H9 (cell line): ENCODE results near the gene VRK3. TPM values are rescaled to one million over a fixed set of nuclear protein-coding genes. Genes with fewer than 3 reads are reported as not detected.

Source experiments
- DNase-seq: peaks from one replicate; pipeline ENCODE4 v3.0.0-alpha.2; 2017
- H2AFZ ChIP-seq: one replicate; pipeline ENCODE4 v1.6.1; 2013; ENCODE audit warnings: mild to moderate bottlenecking, low read length, control low read depth, moderate library complexity
- H2AK5ac ChIP-seq: 2 replicates; pipeline ENCODE4 v1.6.1; 2013; ENCODE audit warnings: low read length, control low read depth, mixed read lengths; ENCODE audit not compliant: insufficient read length
- H2BK120ac ChIP-seq: one replicate; pipeline ENCODE4 v1.6.1; 2013; ENCODE audit warnings: low read depth, mild to moderate bottlenecking, low read length, control low read depth, inconsistent platforms; ENCODE audit not compliant: poor library complexity, severe bottlenecking
- H2BK12ac ChIP-seq: 2 replicates; pipeline ENCODE4 v1.6.1; 2013; ENCODE audit warnings: low read length, control low read depth, mixed read lengths, low read depth; ENCODE audit not compliant: insufficient read length
- H2BK15ac ChIP-seq: 2 replicates; pipeline ENCODE4 v1.6.1; 2013; ENCODE audit warnings: low read depth, low read length, control low read depth
- H2BK20ac ChIP-seq: one replicate; pipeline ENCODE4 v1.6.1; 2013; ENCODE audit warnings: low read depth, mild to moderate bottlenecking, low read length, control low read depth, inconsistent platforms; ENCODE audit not compliant: poor library complexity, severe bottlenecking
- H2BK5ac ChIP-seq: 2 replicates; pipeline ENCODE4 v1.6.1; 2013; ENCODE audit warnings: low read length, control low read depth, mixed read lengths; ENCODE audit not compliant: insufficient read length
- H3K14ac ChIP-seq: 2 replicates; pipeline ENCODE4 v1.6.1; 2013; ENCODE audit warnings: low read length, control low read depth; ENCODE audit not compliant: insufficient read depth
- H3K18ac ChIP-seq: 2 replicates; pipeline ENCODE4 v1.6.1; 2013; ENCODE audit warnings: low read depth, mild to moderate bottlenecking, mixed read lengths, low read length, control low read depth; ENCODE audit not compliant: insufficient read length
- H3K23ac ChIP-seq: 2 replicates; pipeline ENCODE4 v1.6.1; 2013; ENCODE audit warnings: low read length, control low read depth, mixed read lengths, low read depth; ENCODE audit not compliant: insufficient read length
- H3K23me2 ChIP-seq: 2 replicates; pipeline ENCODE4 v1.6.1; 2013; ENCODE audit warnings: low read depth, mild to moderate bottlenecking, mixed read lengths, low read length, control low read depth; ENCODE audit not compliant: insufficient read length, poor library complexity, severe bottlenecking
- H3K27ac ChIP-seq: 2 replicates; pipeline ENCODE4 v1.5.1; 2013; ENCODE audit warnings: low read length, control low read depth, mixed read lengths, low read depth; ENCODE audit not compliant: insufficient read length
- H3K27me3 ChIP-seq: 2 replicates; pipeline ENCODE4 v1.6.1; 2013; ENCODE audit warnings: low read length, control low read depth, inconsistent platforms; ENCODE audit not compliant: insufficient read depth
- H3K4ac ChIP-seq: 2 replicates; pipeline ENCODE4 v1.6.1; 2013; ENCODE audit warnings: low read depth, mild to moderate bottlenecking, control low read depth, inconsistent platforms, low read length, moderate library complexity
- H3K4me1 ChIP-seq: 2 replicates; pipeline ENCODE4 v1.6.1; 2013; ENCODE audit warnings: low read length, control low read depth, inconsistent platforms; ENCODE audit not compliant: insufficient read depth
- H3K4me2 ChIP-seq: 2 replicates; pipeline ENCODE4 v1.6.1; 2013; ENCODE audit warnings: low read length, control low read depth, mixed read lengths; ENCODE audit not compliant: insufficient read length, insufficient read depth
- H3K56ac ChIP-seq: 2 replicates; pipeline ENCODE4 v1.6.1; 2013; ENCODE audit warnings: low read depth, mild to moderate bottlenecking, mixed read lengths, low read length, control low read depth; ENCODE audit not compliant: insufficient read length
- H3K79me1 ChIP-seq: 2 replicates; pipeline ENCODE4 v1.6.1; 2013; ENCODE audit warnings: low read depth, mild to moderate bottlenecking, moderate library complexity, low read length, control low read depth, inconsistent platforms; ENCODE audit not compliant: insufficient read depth, poor library complexity, severe bottlenecking
- H3K79me2 ChIP-seq: 2 replicates; pipeline ENCODE4 v1.6.1; 2013; ENCODE audit warnings: low read length, control low read depth, inconsistent platforms; ENCODE audit not compliant: insufficient read depth
- H3K9ac ChIP-seq: 2 replicates; pipeline ENCODE4 v1.6.1; 2013; ENCODE audit warnings: low read length, control low read depth, mixed read lengths; ENCODE audit not compliant: insufficient read length; ENCODE audit errors: extremely low read depth
- H3K9me3 ChIP-seq: one replicate; pipeline ENCODE4 v1.6.1; 2013; ENCODE audit warnings: low read depth, low read length, inconsistent platforms; ENCODE audit not compliant: control insufficient read depth
- H3T11ph ChIP-seq: one replicate; pipeline ENCODE4 v1.6.1; 2013; ENCODE audit warnings: mild to moderate bottlenecking, low read length, control low read depth, inconsistent platforms
- H4K20me1 ChIP-seq: one replicate; pipeline ENCODE4 v1.6.1; 2013; ENCODE audit not compliant: control insufficient read depth, insufficient read length, insufficient read depth
- H4K5ac ChIP-seq: 2 replicates; pipeline ENCODE4 v1.6.1; 2013; ENCODE audit warnings: low read depth, mild to moderate bottlenecking, mixed read lengths, low read length, control low read depth; ENCODE audit not compliant: insufficient read length
- H4K8ac ChIP-seq: replicated peaks from 2 replicates; pipeline ENCODE4 v1.6.1; 2013; ENCODE audit warnings: low read length, control low read depth, mixed read lengths, low read depth; ENCODE audit not compliant: insufficient read length
- H4K91ac ChIP-seq: 2 replicates; pipeline ENCODE4 v1.6.1; 2013; ENCODE audit warnings: low read depth, mild to moderate bottlenecking, moderate library complexity, mixed read lengths, low read length, control low read depth; ENCODE audit not compliant: insufficient read length
- H3K27ac Mint-ChIP-seq, 3 experiments: 2 replicates in 2 of 3; 3 replicates in 1 of 3; pipeline ENCODE4 v1.8.0; 2020 to 2021; ENCODE audit warnings: mixed read lengths in 3 of 3, mild to moderate bottlenecking in 1 of 3, moderate library complexity in 1 of 3
- H3K27me3 Mint-ChIP-seq: 2 replicates; pipeline ENCODE4 v1.8.0; 2021; ENCODE audit warnings: low read depth, mild to moderate bottlenecking, moderate library complexity, mixed read lengths
- H3K36me3 Mint-ChIP-seq, 3 experiments: 2 replicates in 2 of 3; 3 replicates in 1 of 3; pipeline ENCODE4 v1.8.0; 2020 to 2021; ENCODE audit warnings: low read depth in 3 of 3, mixed read lengths in 3 of 3; ENCODE audit not compliant: insufficient read depth in 1 of 3
- H3K4me1 Mint-ChIP-seq, 2 experiments: 2 replicates each; pipeline ENCODE4 v1.8.0; 2020; ENCODE audit warnings: mixed read lengths in 2 of 2
- H3K4me3 Mint-ChIP-seq, 2 experiments: 2 replicates in 1 of 2; 3 replicates in 1 of 2; pipeline ENCODE4 v1.8.0; 2020 to 2021; ENCODE audit warnings: mild to moderate bottlenecking in 2 of 2, mixed read lengths in 2 of 2, moderate library complexity in 1 of 2
- H3K9me3 Mint-ChIP-seq, 2 experiments: 2 replicates in 1 of 2; 3 replicates in 1 of 2; pipeline ENCODE4 v1.8.0; 2020; ENCODE audit warnings: mild to moderate bottlenecking in 2 of 2, mixed read lengths in 2 of 2, moderate library complexity in 1 of 2
- WGBS: extraction: QIAGEN DNeasy Blood & Tissue Kit; methylation state at CpG from one replicate; pipeline ENCODE4 v1.1.7; 2013; ENCODE audit warnings: missing lambda C conversion rate, low lambda C conversion rate, mixed read lengths; ENCODE audit not compliant: insufficient read length; ENCODE audit errors: extremely low coverage; 5-methylcytosine and 5-hydroxymethylcytosine counted together
- total RNA-seq: library from RNA; stranded (reverse); gene quantifications from 2 replicates; pipeline ENCODE4 v1.2.1, GENCODE V29; 2021
- TF ChIP-seq, protein P1 (sequence below): fragments of 200-600 bp; sonication (generic); conservative IDR thresholded peaks from 3 replicates; pipeline ENCODE4 v1.8.0; 2021; ENCODE audit warnings: antibody characterized with exemption, mild to moderate bottlenecking

The VRK3 gene
- total RNA-seq, 1 experiment from 2014 or later: 33.5 TPM

- Histone ChIP-seq H4K91ac (no peak overlapping the region), H4K8ac (no peak overlapping the region), H3K4ac (no peak overlapping the region), H3K18ac (no peak overlapping the region), H2BK12ac (no peak overlapping the region), H3T11ph (no peak overlapping the region), H3K9ac (no peak overlapping the region), H3K27me3 (no peaks in the 10 kb centered on the region), H2BK15ac (no peak overlapping the region), H4K5ac (no peak overlapping the region), H2BK20ac (no peak overlapping the region), H3K79me2 (no peaks in the 10 kb centered on the region), H3K9me3 (no peaks in the 10 kb centered on the region), H3K23ac (no peak overlapping the region), H2BK120ac (no peak overlapping the region), H3K23me2 (no peaks in the 10 kb centered on the region), H4K20me1 (no peaks in the 10 kb centered on the region), H3K4me2 (no peak overlapping the region), H3K14ac (no peak overlapping the region), H2AFZ (no peak overlapping the region), H3K56ac (no peak overlapping the region), H2AK5ac (no peak overlapping the region), H3K4me1 (peaks cover 3% of the 10 kb centered on the region; the same call in 1 of the 2 replicates), H2BK5ac (no peak overlapping the region), H3K27ac (no peak overlapping the region), H3K79me1 (no peaks in the 10 kb centered on the region)
- no CpG with 5 or more reads among the region's 9 CpGs for WGBS
- H3K27ac Mint-ChIP-seq: no peak overlapping the region
- H3K27me3 Mint-ChIP-seq: peaks cover 5% of the 10 kb centered on the region
- no peak for DNase-seq
- no peak overlapping the region for H3K4me3 Mint-ChIP-seq
- H3K4me1 Mint-ChIP-seq: peaks cover 15 to 31% of the 10 kb centered on the region in 2 experiments
- TF ChIP-seq, protein P1, sequence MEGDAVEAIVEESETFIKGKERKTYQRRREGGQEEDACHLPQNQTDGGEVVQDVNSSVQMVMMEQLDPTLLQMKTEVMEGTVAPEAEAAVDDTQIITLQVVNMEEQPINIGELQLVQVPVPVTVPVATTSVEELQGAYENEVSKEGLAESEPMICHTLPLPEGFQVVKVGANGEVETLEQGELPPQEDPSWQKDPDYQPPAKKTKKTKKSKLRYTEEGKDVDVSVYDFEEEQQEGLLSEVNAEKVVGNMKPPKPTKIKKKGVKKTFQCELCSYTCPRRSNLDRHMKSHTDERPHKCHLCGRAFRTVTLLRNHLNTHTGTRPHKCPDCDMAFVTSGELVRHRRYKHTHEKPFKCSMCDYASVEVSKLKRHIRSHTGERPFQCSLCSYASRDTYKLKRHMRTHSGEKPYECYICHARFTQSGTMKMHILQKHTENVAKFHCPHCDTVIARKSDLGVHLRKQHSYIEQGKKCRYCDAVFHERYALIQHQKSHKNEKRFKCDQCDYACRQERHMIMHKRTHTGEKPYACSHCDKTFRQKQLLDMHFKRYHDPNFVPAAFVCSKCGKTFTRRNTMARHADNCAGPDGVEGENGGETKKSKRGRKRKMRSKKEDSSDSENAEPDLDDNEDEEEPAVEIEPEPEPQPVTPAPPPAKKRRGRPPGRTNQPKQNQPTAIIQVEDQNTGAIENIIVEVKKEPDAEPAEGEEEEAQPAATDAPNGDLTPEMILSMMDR: no peak
- H3K36me3 Mint-ChIP-seq: no peaks in the 10 kb centered on the region
- H3K9me3 Mint-ChIP-seq: no peaks in the 10 kb centered on the region; a peak in 3 of 5 replicates
Observed at GRCh38 chr19:49951806-49952478, 73.2 kb downstream of the VRK3 start.
